Head of caudate nucleus (tissue), 42 donors: ENCODE measurements around the gene ITGB7.
A peak's percentile ranks its signal among the peaks of the same experiment; 100 is the strongest.

Experiments
- DNase-seq, 42 donors: peaks; one replicate each; pipeline versions ENCODE4 v3.0.0 to v3.0.0-alpha.2; 2020 to 2021; ENCODE audit warnings: mixed read lengths in 7 of 42
- intact Hi-C: fragments of 100-400 bp; cut with DNase I; formaldehyde crosslinking; loops from one replicate; pipeline ENCODE4 v1.15.0; 2022

The ITGB7 gene

DNA sequence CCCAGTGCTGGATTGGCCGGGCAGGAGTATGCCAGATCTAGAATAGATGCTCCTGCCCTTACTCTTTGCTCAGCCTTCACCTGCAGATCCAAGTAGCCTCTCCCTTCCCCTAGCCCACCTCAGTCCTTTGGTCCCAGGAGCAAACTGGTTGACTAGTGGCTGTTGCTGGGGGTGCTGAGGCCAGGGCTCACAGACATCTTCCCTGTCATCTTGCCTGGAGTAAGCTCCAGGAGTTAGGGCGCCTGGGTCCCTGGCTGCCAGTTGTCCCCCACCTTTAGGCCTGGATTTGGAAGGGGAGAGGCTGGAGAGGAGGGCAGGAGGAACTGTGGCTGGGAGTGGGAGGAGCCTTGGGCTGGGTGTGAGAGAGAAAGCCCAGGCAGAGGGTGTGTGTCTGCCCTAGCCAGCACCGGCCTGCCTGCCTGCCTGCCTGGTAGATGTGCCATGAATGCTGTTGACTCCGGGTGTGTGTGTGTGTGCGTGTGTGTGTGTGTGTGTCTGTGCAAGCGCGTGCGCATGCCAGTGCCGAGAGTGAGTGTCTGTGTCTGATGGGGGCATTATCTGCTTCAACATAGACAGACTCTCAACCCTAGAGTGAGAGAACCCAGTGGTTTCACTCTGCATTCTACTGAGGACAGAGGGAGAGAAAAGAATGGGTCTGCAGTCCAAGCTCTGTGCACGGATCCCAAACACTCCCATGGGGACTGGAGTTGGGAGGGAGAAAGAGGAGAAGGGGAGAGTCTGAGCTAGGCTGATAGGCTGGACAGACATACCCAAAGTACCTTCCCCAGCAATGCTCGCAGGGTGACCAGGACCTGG is 25.8 kb upstream of the ITGB7 start:
- intact Hi-C loops: no loop called here

DNA sequence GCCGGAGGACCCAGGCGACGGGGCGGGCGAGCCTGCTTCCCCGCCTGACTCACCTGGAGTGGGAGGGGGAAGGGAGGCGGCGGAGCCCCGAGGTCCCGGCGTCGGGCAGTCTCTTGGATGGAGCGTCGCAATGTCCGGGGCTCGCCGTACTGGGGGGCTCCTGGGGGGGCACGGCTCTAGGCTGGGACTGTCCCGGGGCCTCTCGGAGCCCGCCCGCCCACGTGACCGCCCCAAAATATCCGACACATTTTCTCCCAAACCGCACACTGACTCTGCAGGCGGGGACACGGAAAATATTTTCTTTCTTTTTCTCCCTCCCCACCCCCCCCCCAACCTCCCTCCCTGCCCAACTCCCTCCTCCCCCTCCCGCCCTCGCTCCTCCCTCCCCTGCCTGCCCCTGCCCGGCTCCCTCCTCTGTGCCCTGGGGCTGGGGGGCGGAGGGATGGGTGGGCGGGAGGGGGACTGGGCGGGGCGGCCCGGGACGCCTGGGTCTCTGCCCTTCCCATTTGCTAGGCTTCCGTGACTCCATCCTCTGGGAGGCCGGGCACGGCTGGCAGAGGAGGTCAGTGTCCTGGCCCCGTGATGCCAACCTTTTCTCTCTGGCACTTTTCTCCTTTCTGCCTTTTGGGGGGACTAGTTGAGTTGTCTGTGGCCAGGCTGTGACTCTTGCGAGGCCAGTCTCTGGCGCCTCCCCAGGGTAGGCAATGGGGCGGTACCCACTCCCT is 25.0 kb upstream of the ITGB7 start, which contains the start of gene RARG:
Gene RARG (minus strand): TSS at position 289 of the 725 bp plus-strand sequence. CDS start 4,664 bp downstream, outside the sequence.
- DNase-seq: peak in 29 of 42 donors; percentile 33 to 80 (median 62)
- intact Hi-C loops: no loop called here

More for the DNA sequence above, 25.8 kb upstream of the ITGB7 start:
- peak in 6 of 42 donors; percentile 21 to 53 (median 40) for DNase-seq

DNA sequence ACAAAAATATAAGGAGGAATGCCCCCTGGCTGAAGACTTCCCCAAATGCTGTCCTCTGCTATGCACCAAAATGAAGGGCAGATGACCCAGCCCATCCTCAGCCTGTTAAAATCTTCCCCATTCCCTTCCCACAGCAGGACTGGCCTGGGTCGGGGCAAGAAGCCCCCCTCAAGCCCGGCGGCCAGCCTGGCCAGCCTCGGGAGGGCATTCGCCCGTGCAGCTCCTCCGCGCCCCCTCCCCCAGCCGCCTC is 24.5 kb upstream of the ITGB7 start:
- no peak for DNase-seq
- intact Hi-C loops: no loop called here

DNA sequence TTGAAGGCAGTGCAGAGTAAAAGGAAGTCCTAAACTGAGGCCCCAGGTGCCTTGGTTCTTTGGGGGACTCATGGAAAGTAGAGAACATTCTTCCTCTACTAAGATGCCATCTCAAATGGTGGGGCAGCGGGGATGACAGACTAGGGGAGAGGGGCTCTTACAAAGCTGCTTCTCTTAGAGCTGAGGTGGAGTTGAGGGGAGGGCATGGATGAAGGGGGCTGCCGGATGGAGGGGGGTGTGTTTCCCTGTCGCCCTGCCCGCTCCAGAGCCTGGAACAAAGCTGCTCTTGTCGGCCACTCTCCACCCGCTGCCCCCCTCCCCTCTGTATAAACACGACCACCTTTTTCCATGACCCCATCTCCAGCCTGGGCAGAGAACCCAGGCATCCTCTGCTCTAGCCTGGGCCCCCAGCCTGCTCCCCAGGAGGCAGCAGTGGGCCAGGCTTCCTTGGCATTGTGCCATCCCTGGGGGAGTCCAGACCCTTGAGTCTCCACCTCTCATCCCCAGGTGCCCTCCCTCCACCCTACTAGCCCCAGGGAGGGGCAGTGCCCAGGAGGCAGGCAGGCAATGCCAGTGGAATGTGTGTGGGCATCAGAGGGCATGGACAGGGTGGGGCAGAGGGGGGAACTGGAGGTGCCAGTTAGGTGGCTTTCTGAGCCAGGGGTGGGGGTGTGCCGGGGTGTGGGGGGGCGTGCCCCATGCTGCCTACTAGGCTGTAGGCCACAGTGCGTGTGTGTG is 23.2 kb upstream of the ITGB7 start:
- intact Hi-C loops: no loop called here
- no peak for DNase-seq

DNA sequence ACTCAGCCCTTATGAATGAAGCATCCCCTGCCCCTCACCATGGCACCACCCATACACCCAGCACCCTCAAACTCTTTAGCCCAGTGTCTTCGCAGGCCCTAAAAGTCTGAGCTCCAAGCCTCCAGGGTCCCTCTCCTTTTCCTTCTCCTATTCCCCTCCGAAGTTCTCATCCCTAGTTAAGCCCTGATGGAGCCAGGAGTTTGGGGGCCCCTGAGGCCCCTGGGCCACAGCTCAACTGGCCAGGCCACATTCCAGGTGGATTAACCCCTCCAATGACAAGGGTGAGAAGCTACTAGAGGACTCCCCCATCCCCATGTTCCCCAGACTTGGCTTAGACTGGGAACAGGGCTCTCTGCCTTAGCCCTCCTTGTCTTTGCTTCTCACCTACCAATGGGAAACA is 22.4 kb upstream of the ITGB7 start:
- intact Hi-C loops: no loop called here
- no peak for DNase-seq

DNA sequence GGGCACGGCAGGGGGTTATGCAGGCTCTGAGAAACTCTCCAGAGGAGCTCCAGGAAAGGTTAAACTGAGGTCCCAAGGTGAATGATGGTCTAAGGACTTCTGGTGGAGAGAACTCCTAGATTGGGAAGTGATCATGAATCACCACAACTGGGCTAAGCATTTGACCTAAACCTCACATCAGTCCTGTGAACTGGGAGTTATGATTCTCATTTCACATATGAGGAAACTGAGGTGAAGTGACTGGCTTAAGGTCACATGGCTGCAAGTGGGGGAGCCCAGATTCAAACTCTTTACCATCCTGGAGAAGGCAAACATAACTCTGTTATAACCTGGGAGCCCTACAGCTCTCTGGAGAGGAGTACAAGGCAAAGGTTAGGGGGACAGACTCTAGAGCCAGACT is 20.8 kb upstream of the ITGB7 start:
- DNase-seq: no peak
- intact Hi-C loops: no loop called here

DNA sequence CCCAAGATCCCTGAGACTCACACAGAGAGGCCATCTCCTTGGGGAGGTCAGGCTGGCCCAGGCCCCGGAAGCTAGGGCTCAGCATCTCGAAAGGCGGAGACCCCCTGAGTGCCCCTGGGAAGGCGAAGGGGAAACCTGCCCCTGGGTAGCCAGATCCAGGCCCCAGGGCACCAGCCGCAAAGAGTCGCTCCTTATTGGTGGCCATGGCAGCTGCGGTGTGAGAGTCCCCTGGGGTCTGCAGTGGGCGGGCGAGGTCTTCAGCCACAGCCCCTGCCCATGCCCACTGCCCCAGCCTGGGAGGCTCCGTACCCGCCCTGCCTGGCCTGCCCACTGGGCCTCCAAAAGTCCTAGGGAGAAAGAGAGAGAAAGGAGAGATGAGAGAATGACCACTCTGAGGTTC is 20.3 kb upstream of the ITGB7 start:
- DNase-seq: peak in 1 of 42 donors; percentile 20
- intact Hi-C loops: no loop called here

DNA sequence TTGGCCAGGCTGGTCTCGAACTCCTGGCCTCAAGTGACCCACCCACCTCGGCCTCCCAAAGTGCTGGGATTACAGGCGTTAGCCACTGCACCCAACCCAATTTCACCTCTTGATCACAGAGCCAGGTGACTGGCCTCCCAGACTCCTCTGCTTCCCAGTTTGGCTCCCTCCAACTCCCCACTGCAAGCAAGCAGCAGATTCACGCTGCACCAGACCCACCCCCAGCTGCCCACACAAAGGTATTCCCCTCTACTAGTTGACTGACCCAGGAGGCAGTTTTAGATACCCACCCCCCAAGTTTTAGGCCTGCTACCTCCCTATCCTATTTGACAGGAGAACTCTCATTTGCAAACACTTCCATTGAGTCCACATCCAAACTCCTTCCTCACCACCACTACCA is 19.8 kb upstream of the ITGB7 start:
- DNase-seq: peak in 1 of 42 donors; percentile 16
- intact Hi-C loops: no loop called here

DNA sequence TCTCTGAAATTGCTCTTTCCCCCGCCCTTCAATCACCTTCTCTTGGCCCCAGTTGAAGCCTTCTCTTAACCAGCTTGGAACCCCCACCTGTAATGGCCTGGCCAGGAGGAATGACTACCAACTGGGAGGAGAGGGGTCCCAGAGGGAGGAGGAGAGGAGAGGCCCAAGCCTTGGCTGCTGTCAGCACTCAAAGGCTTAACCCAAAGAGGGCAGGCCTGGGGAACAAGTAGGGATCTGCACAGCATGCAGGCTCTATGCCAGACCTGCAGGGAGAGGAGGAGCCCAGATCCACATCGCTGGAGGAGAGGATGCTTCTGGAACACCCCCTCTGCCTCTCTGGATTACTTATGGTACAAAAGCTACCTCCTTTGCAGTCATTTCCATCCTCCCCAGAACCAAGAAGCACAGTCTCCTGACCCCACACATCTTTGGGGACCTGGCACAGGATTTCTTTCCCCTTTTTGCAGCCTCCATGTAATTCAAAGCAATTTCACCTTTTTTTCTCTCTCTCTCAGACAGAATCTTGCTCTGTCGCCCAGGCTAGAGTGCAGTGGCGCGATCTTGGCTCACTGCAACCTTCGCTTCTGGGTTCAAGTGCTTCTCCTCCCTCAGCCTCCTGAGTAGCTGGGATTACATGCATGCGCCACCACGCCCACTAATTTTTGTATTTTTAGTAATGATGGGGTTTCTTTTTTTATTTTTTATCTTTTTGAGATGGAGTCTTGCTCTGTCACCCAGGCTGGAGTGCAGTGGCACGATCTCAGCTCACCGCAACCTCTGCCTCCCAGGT is 18.8 kb upstream of the ITGB7 start:
- peak in 23 of 42 donors; percentile 34 to 81 (median 53) for DNase-seq

DNA sequence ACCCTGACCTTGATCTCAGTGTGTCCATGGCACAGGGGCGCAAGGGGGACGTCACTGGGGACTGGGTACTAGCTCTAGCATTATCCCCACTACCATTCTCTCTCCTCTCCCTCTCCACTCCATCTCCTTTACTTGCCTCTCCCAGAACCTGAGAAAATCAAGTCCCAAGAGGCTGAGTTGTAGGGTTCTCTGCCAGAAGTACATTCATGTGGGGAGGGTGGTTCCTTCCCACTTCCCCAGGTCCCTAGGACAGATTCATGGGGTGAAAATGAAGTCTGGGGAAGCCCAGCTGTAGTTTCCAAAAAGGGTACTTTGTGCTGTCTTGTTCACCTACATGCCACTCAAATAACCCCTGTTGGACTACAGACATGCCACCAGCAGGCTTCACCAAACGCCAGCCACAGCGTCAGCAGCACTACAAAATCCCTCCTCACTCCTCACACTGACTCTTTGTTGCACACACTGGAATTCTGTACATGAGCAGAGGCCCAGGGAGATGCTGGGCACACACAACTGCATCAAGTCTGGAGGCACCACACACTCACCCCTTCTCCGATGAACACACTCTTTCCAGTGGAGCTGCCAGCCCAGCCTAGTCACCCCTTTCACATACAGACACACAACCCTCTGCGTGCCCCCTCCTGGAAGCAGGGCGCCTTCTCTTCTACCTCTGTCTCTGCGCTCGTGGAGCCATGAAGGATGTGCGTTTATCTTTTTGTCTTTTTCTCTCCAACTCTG is 18.0 kb upstream of the ITGB7 start:
- intact Hi-C loops: no loop called here
- DNase-seq: peak in 2 of 42 donors; percentile 18 to 59

More for the DNA sequence above, 18.8 kb upstream of the ITGB7 start:
- intact Hi-C loops: no loop called here

DNA sequence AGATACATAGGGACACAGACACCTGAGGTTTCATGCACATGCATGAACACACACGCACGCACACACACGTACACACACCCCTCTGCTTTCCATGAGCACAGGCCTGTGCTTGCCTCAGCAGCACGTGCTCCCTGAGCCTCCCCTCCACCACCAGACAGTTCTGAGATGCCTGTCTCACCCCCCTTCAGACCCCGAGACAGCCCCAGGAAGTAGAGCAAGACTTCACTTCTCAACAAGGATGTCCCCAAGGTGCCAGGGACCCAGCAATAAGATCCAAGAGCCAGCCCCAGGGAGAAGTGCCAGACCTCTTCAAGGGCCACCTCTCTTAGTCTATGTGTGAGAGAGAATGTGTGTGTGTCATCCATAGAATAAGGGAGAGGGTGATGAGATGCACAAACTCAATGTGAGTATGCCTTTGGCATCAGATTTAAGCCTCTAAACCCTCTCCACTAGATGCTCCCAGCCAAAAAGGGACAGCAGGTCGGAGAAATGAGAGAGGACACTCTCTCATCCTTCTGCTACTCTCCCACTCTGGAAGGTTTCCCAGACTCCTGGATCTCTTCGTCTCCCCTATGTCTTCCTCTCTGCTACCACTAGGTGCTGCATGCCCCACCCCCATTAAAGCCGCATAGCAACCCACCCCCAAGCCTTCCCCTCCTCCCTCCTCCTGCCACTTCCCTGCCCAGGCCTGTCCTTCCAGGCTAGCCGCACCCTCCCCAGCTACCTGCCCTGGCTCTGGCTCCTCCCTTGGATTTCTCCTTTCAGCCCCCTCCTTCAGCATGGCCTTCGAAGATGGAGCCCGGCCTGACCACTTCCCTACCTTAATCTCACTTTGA is 17.2 kb upstream of the ITGB7 start:
- intact Hi-C loops: no loop called here
- no peak for DNase-seq

DNA sequence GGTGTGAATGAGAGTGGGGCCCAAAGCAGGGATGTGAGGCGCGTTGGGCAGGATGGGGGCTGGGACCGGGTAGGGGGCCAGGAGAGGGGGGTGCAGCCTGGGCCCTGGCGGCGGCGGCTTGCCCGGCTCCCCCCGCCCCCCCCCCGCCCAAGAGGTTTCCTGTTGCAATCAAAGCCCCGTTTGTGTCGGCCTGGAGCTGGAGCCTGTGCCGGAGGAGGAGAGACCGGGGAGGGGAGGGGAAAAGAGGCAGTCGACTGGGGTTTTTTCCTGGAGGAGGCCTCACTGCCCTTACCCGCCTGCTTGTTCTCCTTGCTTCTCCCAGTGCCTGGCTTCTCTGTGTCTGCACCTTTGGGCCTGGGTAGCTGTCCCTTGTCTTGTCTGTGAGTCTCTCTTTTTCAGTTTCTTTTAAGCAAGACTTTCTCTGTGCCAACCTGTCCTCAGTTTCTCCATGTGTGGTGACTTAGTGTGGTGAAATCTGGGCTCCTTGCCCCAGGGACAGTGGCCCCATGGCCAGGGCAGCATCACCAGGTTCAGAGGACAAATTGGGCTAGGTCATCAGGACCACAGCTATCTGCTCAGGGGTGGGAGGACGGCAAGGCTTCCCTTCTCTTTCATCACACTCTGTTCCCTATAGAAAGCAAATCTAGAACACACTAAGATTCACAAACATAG is 16.5 kb upstream of the ITGB7 start:
- peak in 38 of 42 donors; percentile 43 to 87 (median 68) for DNase-seq
- intact Hi-C loops: no loop called here

DNA sequence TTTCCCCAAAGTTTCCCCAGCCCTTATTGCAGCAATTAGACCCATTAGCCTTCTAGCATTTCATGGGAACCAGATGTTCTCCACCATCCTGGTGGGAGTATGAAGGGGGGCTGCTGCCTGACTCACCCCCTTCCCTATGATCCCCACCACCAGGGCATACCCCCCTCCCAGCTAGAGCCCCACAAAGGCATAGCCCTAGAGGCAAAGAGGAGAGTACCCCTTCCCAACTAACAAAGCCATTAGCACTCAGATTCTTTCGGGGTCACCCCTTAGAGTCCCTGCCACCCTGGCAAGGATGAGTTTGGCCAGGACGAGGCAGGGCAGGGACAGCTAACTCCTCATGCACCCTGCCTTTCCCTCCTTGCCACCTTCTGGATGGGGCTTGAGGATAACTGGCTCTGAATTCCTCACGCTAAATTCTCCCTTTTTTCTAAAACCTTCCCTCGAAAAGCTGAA is 15.8 kb upstream of the ITGB7 start:
- no peak for DNase-seq
- intact Hi-C loops: no loop called here

DNA sequence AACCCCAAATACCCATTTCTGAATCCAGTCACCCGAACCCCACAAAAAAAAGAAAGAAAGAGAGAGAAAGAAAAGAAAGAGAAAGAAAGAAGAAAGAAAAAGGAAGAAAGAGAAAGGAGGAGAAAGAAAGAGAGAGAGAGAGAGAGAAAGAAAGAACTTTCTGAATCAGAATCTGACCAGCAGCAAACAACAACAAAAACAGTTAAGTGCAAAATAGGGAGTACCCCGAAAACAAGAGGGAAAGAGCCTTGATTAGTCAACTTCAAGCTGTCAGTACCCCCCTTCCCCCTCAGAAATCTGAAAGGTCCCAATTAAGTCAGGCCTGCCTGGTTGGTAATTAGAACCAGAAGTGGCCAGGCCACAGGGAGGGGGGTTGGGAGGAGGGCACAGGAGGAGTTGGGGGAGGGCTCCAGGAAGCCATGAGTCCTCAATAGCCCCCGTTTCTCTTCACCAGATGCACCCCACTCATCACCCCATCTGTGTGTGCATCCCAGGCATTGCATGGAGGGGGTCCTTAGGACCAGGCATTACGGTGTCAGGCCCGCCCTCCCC is 15.2 kb upstream of the ITGB7 start:
- DNase-seq: no peak
- intact Hi-C loops: no loop called here

DNA sequence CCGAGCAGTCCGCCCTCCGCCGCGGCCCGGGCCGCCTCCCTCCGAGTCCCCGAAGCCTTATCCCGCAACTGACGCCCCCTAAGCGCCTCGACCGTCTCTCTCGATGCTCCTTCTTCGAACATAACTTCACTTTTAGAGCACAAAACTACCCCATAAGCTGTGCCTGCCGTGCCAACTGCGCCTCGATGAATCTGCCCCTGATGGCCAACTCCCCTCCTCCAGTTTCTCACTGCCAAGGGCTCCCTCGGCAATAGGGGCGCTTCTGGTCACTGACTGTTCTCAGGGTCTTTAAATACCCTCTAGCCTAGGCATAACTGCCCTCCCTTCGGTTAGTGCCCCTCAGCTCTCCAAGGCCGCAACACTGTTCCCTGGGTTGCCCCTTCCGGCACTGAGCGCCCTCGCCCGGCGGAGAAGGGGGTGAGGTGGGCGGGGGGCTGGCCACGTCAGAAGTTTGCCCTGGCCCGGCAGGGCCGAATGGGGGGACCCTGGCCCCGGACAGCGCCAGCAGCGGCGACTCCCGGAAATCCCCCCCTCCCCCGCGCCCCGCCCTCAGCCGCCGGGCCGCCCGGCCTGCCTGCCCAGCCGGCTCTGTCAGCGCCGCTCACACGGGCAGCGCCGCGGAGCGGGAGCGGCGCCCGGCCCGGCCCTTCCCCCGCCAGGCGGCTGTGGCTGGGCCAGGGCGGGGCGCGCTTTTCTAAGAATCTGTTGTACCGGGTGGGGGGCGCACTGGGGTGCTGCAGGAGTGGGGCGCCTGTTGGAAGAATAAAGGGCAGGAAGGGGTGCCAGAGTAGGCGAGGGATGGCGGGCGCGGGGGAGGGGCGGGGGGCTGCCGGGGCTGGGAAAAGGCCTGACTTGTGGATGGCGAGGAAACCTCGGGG is 14.4 kb upstream of the ITGB7 start:
- intact Hi-C loops: no loop called here
- DNase-seq: peak in 39 of 42 donors; percentile 33 to 85 (median 67)
